ENCODE data around the gene CFAP210. TPM values are rescaled to one million over a fixed set of nuclear protein-coding genes. Genes with fewer than 3 reads are reported as not detected.

Gene CFAP210
- total and polyA plus RNA-seq, 10 of the 15 experiments (the other 5 are each of a cell fraction or from before 2014, with no cell fraction given) = not detected

- ATAC-seq = no peak
- Histone ChIP-seq H3K4me3 (no peak overlapping the region), H3K9ac (ENCODE audit: control insufficient read depth, insufficient read depth, low read length) (no peak overlapping the region), H3K9me3 (replicated peaks; ENCODE audit: control insufficient read depth, insufficient read depth, low read length) (no peaks in the 10 kb centered on the region), H3K36me3 (ENCODE audit: control insufficient read depth in 2 of 2, insufficient read depth in 2 of 2, low read length in 1 of 2) (no peaks in the 10 kb centered on the region), H3K4me1 (ENCODE audit: control insufficient read depth, insufficient read depth, low read length) (peaks cover 2% of the 10 kb centered on the region; the same call in 1 of the 2 replicates), H4K20me1 (ENCODE audit: control insufficient read depth, insufficient read depth) (no peaks in the 10 kb centered on the region), H3K79me2 (ENCODE audit: control insufficient read depth, insufficient read depth, low read length) (no peaks in the 10 kb centered on the region), H3K4me2 (ENCODE audit: control insufficient read depth, insufficient read depth) (no peak overlapping the region), H2AFZ (ENCODE audit: control insufficient read depth, low read depth, low read length) (no peak overlapping the region), H3K27me3 (replicated peaks in 1 of 2; ENCODE audit: control insufficient read depth in 2 of 2, insufficient read depth in 2 of 2, low read length in 1 of 2) (no peaks in the 10 kb centered on the region), H3K27ac (ENCODE audit: control insufficient read depth, insufficient read depth) (no peak overlapping the region)
- RAD21 ChIA-PET (ENCODE audit: unreplicated experiment) = interaction anchor here (1.0 kb wide), 1 partner anchor 30 kb away, joined by 3 read pairs; no protein-coding TSS in a partner anchor
- SMC1A ChIA-PET (ENCODE audit: uncharacterized antibody, unreplicated experiment) = interaction anchor here (1.0 to 1.6 kb wide), 2 partner anchors 26 to 32 kb away, joined by 3 read pairs; no protein-coding TSS in a partner anchor
- no peak for DNase-seq (ENCODE audit: low read depth, low spot score)
- in situ Hi-C loops (cut with MboI) = no loop called here
- CTCF ChIA-PET = no interaction called here
- WGBS (ENCODE audit: insufficient coverage, insufficient replicate concordance, low lambda C conversion rate, missing lambda C conversion rate) = 25% methylated on average over 3 of the region's 3 CpGs
- POLR2A ChIA-PET = no interaction called here
- no peak for FAIRE-seq
- BruUV-seq (replicated peaks) = no TSS peak
- TF ChIP-seq YBX1 (IDR thresholded peaks at IDR 0.05) (no peak), ZNF24 (IDR thresholded peaks at IDR 0.05) (no peak), STAT3 (IDR thresholded peaks at IDR 0.05; ENCODE audit: low read depth, low read length) (no peak), TBL1XR1 (IDR thresholded peaks at IDR 0.05; ENCODE audit: low read depth, low read length) (no peak), HDAC2 (IDR thresholded peaks at IDR 0.05) (no peak), SIX5 (IDR thresholded peaks at IDR 0.05; ENCODE audit: low read depth, low read length, severe bottlenecking) (no peak), JUND (IDR thresholded peaks at IDR 0.05; ENCODE audit: low read depth, low read length) (no peak), TAF1 (IDR thresholded peaks at IDR 0.05; ENCODE audit: borderline replicate concordance, low read depth, low read length) (no peak), CBFB (IDR thresholded peaks at IDR 0.05; ENCODE audit: low read depth) (no peak), IKZF2 (IDR thresholded peaks at IDR 0.05) (no peak)
- TF ChIP-seq, protein P1, sequence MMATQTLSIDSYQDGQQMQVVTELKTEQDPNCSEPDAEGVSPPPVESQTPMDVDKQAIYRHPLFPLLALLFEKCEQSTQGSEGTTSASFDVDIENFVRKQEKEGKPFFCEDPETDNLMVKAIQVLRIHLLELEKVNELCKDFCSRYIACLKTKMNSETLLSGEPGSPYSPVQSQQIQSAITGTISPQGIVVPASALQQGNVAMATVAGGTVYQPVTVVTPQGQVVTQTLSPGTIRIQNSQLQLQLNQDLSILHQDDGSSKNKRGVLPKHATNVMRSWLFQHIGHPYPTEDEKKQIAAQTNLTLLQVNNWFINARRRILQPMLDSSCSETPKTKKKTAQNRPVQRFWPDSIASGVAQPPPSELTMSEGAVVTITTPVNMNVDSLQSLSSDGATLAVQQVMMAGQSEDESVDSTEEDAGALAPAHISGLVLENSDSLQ (IDR thresholded peaks at IDR 0.05) = no peak
- TF ChIP-seq, protein P2, sequence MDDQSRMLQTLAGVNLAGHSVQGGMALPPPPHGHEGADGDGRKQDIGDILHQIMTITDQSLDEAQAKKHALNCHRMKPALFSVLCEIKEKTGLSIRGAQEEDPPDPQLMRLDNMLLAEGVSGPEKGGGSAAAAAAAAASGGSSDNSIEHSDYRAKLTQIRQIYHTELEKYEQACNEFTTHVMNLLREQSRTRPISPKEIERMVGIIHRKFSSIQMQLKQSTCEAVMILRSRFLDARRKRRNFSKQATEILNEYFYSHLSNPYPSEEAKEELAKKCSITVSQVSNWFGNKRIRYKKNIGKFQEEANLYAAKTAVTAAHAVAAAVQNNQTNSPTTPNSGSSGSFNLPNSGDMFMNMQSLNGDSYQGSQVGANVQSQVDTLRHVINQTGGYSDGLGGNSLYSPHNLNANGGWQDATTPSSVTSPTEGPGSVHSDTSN (IDR thresholded peaks at IDR 0.05; ENCODE audit: insufficient replicate concordance, low read depth, low read length) = no peak
- TF ChIP-seq, protein P3, sequence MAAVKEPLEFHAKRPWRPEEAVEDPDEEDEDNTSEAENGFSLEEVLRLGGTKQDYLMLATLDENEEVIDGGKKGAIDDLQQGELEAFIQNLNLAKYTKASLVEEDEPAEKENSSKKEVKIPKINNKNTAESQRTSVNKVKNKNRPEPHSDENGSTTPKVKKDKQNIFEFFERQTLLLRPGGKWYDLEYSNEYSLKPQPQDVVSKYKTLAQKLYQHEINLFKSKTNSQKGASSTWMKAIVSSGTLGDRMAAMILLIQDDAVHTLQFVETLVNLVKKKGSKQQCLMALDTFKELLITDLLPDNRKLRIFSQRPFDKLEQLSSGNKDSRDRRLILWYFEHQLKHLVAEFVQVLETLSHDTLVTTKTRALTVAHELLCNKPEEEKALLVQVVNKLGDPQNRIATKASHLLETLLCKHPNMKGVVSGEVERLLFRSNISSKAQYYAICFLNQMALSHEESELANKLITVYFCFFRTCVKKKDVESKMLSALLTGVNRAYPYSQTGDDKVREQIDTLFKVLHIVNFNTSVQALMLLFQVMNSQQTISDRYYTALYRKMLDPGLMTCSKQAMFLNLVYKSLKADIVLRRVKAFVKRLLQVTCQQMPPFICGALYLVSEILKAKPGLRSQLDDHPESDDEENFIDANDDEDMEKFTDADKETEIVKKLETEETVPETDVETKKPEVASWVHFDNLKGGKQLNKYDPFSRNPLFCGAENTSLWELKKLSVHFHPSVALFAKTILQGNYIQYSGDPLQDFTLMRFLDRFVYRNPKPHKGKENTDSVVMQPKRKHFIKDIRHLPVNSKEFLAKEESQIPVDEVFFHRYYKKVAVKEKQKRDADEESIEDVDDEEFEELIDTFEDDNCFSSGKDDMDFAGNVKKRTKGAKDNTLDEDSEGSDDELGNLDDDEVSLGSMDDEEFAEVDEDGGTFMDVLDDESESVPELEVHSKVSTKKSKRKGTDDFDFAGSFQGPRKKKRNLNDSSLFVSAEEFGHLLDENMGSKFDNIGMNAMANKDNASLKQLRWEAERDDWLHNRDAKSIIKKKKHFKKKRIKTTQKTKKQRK (IDR thresholded peaks at IDR 0.05; ENCODE audit: low read depth, low read length) = no peak
- intact Hi-C loops (cut with micrococcal nuclease; ENCODE audit: unreplicated experiment) = no loop called here
These were observed 21.1 kb downstream of the CFAP210 start for GRCh38 chr2:169673106-169673505.

All from GM12878 (cell line).